Motor neuron (in vitro differentiated cells): ENCODE results near the gene PNPLA7. TPM values are rescaled to one million over a fixed set of nuclear protein-coding genes. Genes with fewer than 3 reads are reported as not detected.
"Not testable (repeated sequence)": the region's sequence is repeated elsewhere in the genome, so short reads cannot be mapped to it uniquely, and the experiment has no call there.

Experiments
- ATAC-seq, 8 experiments: fragments of 200-7000 bp; cut with Tn5 transposase; replicated peaks in 6 of 8; 2 replicates each; pipeline ENCODE4 v1.8.0; 2021; ENCODE audit warnings: mild to moderate bottlenecking in 8 of 8, moderate library complexity in 8 of 8
- H3K27ac ChIP-seq, 2 donors: fragments of 250-450 bp; sonication (Bioruptor Pico); 2 replicates each; pipeline ENCODE4 v1.9.0; 2021; ENCODE audit warnings: antibody characterized with exemption in 2 of 2, mild to moderate bottlenecking in 2 of 2, moderate library complexity in 1 of 2
- H3K4me1 ChIP-seq, 2 donors: fragments of 250-450 bp; sonication (Bioruptor Pico); replicated peaks in 1 of 2; 2 replicates each; pipeline ENCODE4 v1.6.1; 2021; ENCODE audit warnings: antibody characterized with exemption in 2 of 2, mild to moderate bottlenecking in 2 of 2, moderate library complexity in 1 of 2
- H3K4me3 ChIP-seq, 5 donors: fragments of 250-450 bp; sonication (Bioruptor Pico); 2 replicates each; pipeline ENCODE4 v1.9.0; 2021; ENCODE audit warnings: antibody characterized with exemption in 5 of 5, mild to moderate bottlenecking in 5 of 5, moderate library complexity in 4 of 5
- WGBS, 10 experiments: fragments of 450-650 bp; shearing (Covaris generic); methylation state at CpG; one replicate each; pipeline ENCODE4 v1.0.0; 2022; 5-methylcytosine and 5-hydroxymethylcytosine counted together
- in situ Hi-C, 9 experiments: fragments of 400-800 bp; cut with MboI; loops; one replicate each; pipeline ENCODE4 v1.15.0; 2021; ENCODE audit warnings: low sequenced_read_pairs in 9 of 9, low pct_unique_long_range_greater_than_20kb in 2 of 9; ENCODE audit not compliant: unreplicated experiment in 9 of 9
- total RNA-seq, 8 experiments: library from RNA; unstranded; fragments of 300-600 nt; gene quantifications; 2 replicates each; pipeline versions ENCODE4 v1.2.3 to v1.2.4, GENCODE V29; 2022

PNPLA7 gene
- total RNA-seq, 8 experiments from 2014 or later: 0.16 to 3.3 (median 1.5) TPM

- 100% methylated on average over 2 of the region's 5 CpGs; no CpG with 5 or more reads in 9 of the 10 experiments for WGBS, 10 experiments
- no peak overlapping the region for H3K27ac ChIP-seq
- in situ Hi-C loops: no loop called here
- peak in 2 of 8 experiments; percentile 3 to 9 for ATAC-seq
- no peak overlapping the region for H3K4me3 ChIP-seq
- H3K4me1 ChIP-seq: no peaks in the 10 kb centered on the region
These were observed 19.5 kb upstream of the PNPLA7 start for GRCh38 chr9:137569609-137570203.

- in situ Hi-C loops, H3K4me1 ChIP-seq, H3K27ac ChIP-seq, ATAC-seq, H3K4me3 ChIP-seq: not testable (repeated sequence)
- 60 to 100% (median 90%) methylated on average over 2 to 4 of the region's 5 CpGs; no CpG with 5 or more reads in 6 of the 10 experiments for WGBS, 10 experiments
These were observed 18.2 kb upstream of the PNPLA7 start for GRCh38 chr9:137568445-137568844.

- in situ Hi-C loops: no loop called here
- H3K4me3 ChIP-seq: no peak overlapping the region
- no peak overlapping the region for H3K27ac ChIP-seq
- H3K4me1 ChIP-seq: no peaks in the 10 kb centered on the region
- WGBS, 10 experiments: 82 to 100% (median 93%) methylated on average over 1 to 4 of the region's 18 CpGs; no CpG with 5 or more reads in 6 of the 10 experiments
- peak in 4 of 8 experiments; percentile 7 to 32 (median 14) for ATAC-seq
These were observed 14.7 kb upstream of the PNPLA7 start for GRCh38 chr9:137564817-137565411.

GRCh38 chr9:137564134-137564533, 13.9 kb upstream of the PNPLA7 start:
- H3K4me3 ChIP-seq: no peak overlapping the region
- H3K4me1 ChIP-seq: no peaks in the 10 kb centered on the region
- H3K27ac ChIP-seq: no peak overlapping the region
- peak in 4 of 8 experiments; percentile 17 to 29 (median 22) for ATAC-seq
- in situ Hi-C loops: no loop called here
- WGBS, 10 experiments: 74 to 100% (median 97%) methylated on average over 1 to 6 of the region's 10 CpGs; no CpG with 5 or more reads in 4 of the 10 experiments

GRCh38 chr9:137558127-137558526, 7.9 kb upstream of the PNPLA7 start:
- 80 to 100% (median 100%) methylated on average over 1 to 4 of the region's 4 CpGs; no CpG with 5 or more reads in 1 of the 10 experiments for WGBS, 10 experiments
- Histone ChIP-seq H3K27ac (no peak overlapping the region), H3K4me3 (no peak overlapping the region), H3K4me1 (no peaks in the 10 kb centered on the region)
- in situ Hi-C loops: no loop called here
- no peak for ATAC-seq

- Histone ChIP-seq H3K27ac (no peak overlapping the region), H3K4me1 (peaks cover 0 to 4% of the 10 kb centered on the region in 2 donors), H3K4me3 (no peak overlapping the region)
- in situ Hi-C loops: no loop called here
- no peak for ATAC-seq
- WGBS, 10 experiments: 78 to 100% (median 86%) methylated on average over 2 to 18 of the region's 24 CpGs; no CpG with 5 or more reads in 1 of the 10 experiments
These were observed 6.1 kb upstream of the PNPLA7 start for GRCh38 chr9:137556069-137556838.

GRCh38 chr9:137555179-137555578, 5.0 kb upstream of the PNPLA7 start:
- 10 to 97% (median 83%) methylated on average over 1 to 8 of the region's 10 CpGs; no CpG with 5 or more reads in 3 of the 10 experiments for WGBS, 10 experiments
- no peak overlapping the region for H3K27ac ChIP-seq
- H3K4me1 ChIP-seq: peaks cover 0 to 4% of the 10 kb centered on the region in 2 donors
- ATAC-seq: no peak
- in situ Hi-C loops: no loop called here
- H3K4me3 ChIP-seq: no peak overlapping the region

GRCh38 chr9:137554349-137554748, 4.1 kb upstream of the PNPLA7 start:
- 86 to 100% (median 100%) methylated on average over 1 of the region's 1 CpG; no CpG with 5 or more reads in 5 of the 10 experiments for WGBS, 10 experiments
- H3K27ac ChIP-seq: no peak overlapping the region
- H3K4me1 ChIP-seq: peaks cover 4 to 5% of the 10 kb centered on the region in 2 donors
- in situ Hi-C loops: no loop called here
- ATAC-seq: no peak
- no peak overlapping the region for H3K4me3 ChIP-seq

- H3K27ac ChIP-seq, in situ Hi-C loops, H3K4me3 ChIP-seq, ATAC-seq, H3K4me1 ChIP-seq: not testable (repeated sequence)
- WGBS, 10 experiments: 80 to 100% (median 100%) methylated on average over 1 to 5 of the region's 10 CpGs; no CpG with 5 or more reads in 7 of the 10 experiments
These were observed 3.5 kb upstream of the PNPLA7 start for GRCh38 chr9:137553654-137554053.

GRCh38 chr9:137552022-137552768, 2.0 kb upstream of the PNPLA7 start:
- H3K27ac ChIP-seq: peak overlapping the region; percentile 48 to 82
- in situ Hi-C loops: no loop called here
- H3K4me1 ChIP-seq: peaks cover 4 to 5% of the 10 kb centered on the region in 2 donors
- peak in 3 of 8 experiments; percentile 27 to 52 (median 34) for ATAC-seq
- WGBS, 10 experiments: 0 to 80% (median 33%) methylated on average over 1 to 25 of the region's 58 CpGs; no CpG with 5 or more reads in 3 of the 10 experiments
- peak overlapping the region; percentile 64 to 95 (median 79) for H3K4me3 ChIP-seq

GRCh38 chr9:137551264-137552021, 1.2 kb upstream of the PNPLA7 start, which contains the start of gene MRPL41:
TSS of gene MRPL41 (plus strand) at chr9:137551879. CDS start at chr9:137552082, 203 bp downstream.
- WGBS, 10 experiments: no CpG with 5 or more reads among the region's 106 CpGs
- in situ Hi-C loops: no loop called here
- peaks cover 4 to 5% of the 10 kb centered on the region in 2 donors for H3K4me1 ChIP-seq
- H3K4me3 ChIP-seq: peak within 1 kb of the TSS; percentile 64 to 95 (median 79)
- peak within 1 kb of the TSS; percentile 84 to 90 for H3K27ac ChIP-seq
- peak; percentile 78 to 90 (median 85) for ATAC-seq

- no CpG with 5 or more reads among the region's 17 CpGs for WGBS, 10 experiments
- H3K4me1 ChIP-seq, ATAC-seq, in situ Hi-C loops: not testable (repeated sequence)
- Histone ChIP-seq H3K27ac (peak overlapping the region; percentile 84 to 90), H3K4me3 (peak overlapping the region; percentile 64 to 95 (median 79))
These were observed 709 bp upstream of the PNPLA7 start for GRCh38 chr9:137550958-137551263.
